GM18858 (cell line): ENCODE measurements around the gene ZNF124.

Experiments used
- ATAC-seq: cut with Tn5 transposase; IDR thresholded peaks from one replicate; pipeline ENCODE4 v1.9.1; 2021; ENCODE audit not compliant: unreplicated experiment

Gene ZNF124

GRCh38 chr1:247113733-247114271, 58.0 kb downstream of the ZNF124 start:
- ATAC-seq = no peak

GRCh38 chr1:247113094-247113497, 58.7 kb downstream of the ZNF124 start:
- ATAC-seq = no peak

GRCh38 chr1:247112479-247112781, 59.4 kb downstream of the ZNF124 start:
- no peak for ATAC-seq

GRCh38 chr1:247111700-247112478, 59.9 kb downstream of the ZNF124 start:
- ATAC-seq = no peak

- no peak for ATAC-seq
Observed at GRCh38 chr1:247111259-247111699, 60.5 kb downstream of the ZNF124 start.

- no peak for ATAC-seq
Observed at GRCh38 chr1:247110627-247111258, 61.1 kb downstream of the ZNF124 start.

GRCh38 chr1:247107694-247108093, 64.1 kb downstream of the ZNF124 start:
- no peak for ATAC-seq

GRCh38 chr1:247105966-247106365, 65.9 kb downstream of the ZNF124 start:
- no peak for ATAC-seq
